TTC549 (cell line): ENCODE measurements around the gene NAA38.
"Not testable (repeated sequence)": the region's sequence is repeated elsewhere in the genome, so short reads cannot be mapped to it uniquely, and the experiment has no call there.

Experiments used
- FAIRE-seq: peaks from 2 replicates; lab custom pipeline; 2012; peaks lifted over from hg19 to GRCh38; lab: Jason Lieb, UNC

NAA38 gene

DNA sequence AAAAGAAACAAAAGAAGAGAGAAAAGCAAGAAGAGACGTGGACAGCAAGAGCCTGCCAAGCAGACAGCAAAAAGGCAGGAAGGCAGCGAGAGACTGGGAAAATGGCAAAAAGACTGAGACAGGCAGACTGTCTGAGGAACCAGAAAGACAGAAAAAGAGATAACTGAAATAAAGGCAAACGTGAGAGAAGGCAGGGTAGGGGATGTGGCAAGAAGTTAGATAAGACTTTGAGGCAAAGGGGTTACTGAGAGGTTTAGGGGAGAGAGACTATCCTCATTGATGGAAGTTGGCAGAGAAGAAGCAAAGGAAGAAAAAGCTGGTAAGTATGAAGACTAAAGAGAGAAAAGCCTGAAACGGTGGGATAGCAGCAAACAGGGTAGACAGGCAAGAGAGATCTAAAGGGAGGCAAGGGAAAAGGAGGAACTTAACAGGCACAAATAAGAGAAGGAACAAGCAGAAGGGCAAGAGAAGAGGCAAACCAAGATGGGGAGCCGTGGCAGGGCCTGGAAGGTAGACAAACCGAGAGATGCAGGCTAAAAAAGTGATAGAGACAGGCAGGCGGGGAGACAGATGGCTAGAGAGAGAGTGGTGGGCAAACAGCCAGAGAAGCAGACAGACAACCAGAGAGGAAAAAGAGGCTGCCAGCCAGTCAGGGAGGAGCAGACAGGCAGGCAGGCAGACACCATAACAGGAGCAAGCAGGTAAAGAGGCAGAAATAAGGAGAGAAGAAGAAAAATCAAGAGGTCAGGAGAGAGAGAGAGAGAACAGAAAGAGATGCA lies 24.1 kb upstream of the NAA38 start:
- FAIRE-seq: no peak

DNA sequence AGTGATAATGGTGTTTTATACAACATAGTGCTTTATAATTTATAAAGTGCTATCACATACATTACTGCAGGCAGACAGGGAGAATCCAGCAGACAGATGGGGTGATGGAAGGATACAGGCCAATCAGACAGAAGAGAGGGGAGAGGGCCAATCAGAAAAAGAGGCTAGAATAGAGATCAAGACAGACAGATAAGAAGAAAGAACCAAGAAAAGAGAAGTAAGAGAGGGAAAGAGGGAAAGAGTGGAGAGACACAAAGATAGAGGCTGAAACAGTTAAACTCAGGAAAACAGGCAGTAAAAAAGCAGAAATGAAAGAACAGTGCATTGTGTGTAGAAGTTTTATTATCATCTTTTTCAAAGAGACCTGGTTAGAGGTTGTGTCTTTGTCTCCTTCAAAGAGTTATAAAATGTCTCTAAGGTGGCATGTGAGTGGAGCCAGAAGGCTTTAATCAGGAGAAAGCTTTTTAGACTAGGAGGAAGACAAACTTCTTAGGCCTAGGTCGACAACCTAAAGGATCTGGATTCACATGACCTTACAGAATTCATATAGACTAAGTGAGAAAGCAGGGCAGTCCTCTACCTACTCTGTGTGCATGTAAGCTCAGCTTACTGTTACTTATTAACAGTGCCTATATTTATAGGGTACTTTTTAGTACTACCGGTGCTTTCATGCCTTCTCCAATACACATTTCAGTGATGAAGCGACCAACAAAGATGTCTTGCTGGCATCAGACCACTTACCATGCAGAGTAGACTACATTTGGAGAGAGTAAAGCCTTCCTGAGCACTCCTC lies 22.9 kb upstream of the NAA38 start:
- no peak for FAIRE-seq

GRCh38 chr17:7878234-7878633 lies 20.9 kb upstream of the NAA38 start:
- FAIRE-seq: no peak

- no peak for FAIRE-seq
These were observed 18.5 kb upstream of the NAA38 start for GRCh38 chr17:7875804-7876370.

GRCh38 chr17:7873051-7873450 lies 15.7 kb upstream of the NAA38 start:
- no peak for FAIRE-seq

DNA sequence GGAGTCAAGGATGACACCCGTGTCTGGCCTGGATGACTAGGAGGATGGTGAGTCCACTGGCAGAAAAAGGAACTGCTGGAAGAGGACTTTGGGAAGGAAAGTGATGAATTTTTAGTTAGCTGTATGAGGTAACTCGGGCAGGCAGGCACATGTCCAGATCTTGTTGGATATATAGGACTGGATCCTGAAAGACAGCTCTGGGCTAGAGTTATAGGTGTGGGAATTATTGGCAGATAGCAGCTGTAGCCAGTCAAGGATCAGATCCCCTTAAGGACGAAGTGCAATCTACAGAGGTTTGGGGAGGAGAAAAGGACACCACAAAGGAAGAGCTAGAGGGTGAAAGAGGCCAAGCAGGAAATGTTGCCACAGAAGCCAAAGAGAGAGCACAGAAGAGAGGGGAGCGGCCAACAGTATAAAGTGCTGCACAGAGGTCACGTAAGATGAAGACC lies 10.5 kb upstream of the NAA38 start:
- no peak for FAIRE-seq

GRCh38 chr17:7864995-7865650 lies 7.8 kb upstream of the NAA38 start:
- FAIRE-seq: no peak

DNA sequence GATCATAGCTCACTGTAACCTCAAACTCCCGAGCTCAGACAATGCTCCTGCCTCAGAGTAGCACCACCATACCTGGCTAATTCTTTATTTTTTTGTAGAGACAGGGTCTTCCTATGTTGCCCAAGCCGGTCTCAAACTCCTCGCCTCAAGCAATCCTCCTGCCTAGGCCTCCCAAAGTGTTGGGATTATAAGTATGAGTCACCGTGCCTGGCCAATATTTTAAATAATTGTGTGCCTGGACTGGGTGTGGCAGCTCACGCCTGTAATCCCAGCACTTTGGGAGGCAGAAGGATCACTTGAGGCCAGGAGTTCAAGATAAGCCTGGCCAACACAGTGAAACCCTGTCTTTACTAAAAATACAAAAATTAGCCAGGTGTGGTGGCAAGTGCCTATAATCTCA lies 7.0 kb upstream of the NAA38 start:
- FAIRE-seq: not testable (repeated sequence)

GRCh38 chr17:7862692-7863437 lies 5.5 kb upstream of the NAA38 start:
- no peak for FAIRE-seq

DNA sequence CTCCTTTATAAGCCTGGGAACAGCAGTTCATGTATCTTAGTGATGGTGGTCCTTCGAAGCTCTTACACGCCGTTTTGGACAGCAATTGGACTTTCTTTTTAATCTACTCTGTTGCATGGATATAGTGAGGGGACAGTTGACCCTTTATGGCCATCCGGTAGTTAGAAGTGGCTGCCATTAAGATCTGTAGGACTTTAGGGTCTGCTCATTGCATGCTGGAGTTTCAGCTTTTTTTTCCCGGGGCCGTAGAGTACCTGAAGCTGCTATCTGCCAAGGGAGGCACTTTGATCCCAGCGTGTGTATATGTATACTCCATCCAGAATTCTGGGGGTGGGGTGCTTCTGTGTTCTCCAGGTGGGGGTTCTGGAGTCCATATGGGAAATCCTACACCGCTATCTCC lies 1.7 kb upstream of the NAA38 start:
- FAIRE-seq: no peak

DNA sequence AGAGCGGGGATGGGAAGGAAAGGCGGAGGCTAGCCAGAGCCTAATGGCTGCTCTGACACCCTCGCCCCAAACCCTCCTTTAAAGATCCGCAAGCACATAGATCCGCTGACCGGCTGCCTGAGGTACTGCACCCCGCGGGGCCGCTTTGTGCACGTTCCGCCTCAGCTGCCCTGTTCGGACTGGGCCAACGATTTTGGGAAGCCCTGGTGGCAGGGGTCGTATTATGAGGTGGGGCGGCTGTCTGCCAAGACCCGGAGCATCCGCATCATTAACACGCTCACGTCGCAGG lies 1.1 kb upstream of the NAA38 start:
- FAIRE-seq: no peak

- FAIRE-seq: no peak
These were observed 558 bp upstream of the NAA38 start, which contains the start of gene CYB5D1 for GRCh38 chr17:7857713-7858521. Gene CYB5D1, plus strand, starts transcription at chr17:7858003. Its CDS starts 132 bp downstream, at chr17:7858135.

DNA sequence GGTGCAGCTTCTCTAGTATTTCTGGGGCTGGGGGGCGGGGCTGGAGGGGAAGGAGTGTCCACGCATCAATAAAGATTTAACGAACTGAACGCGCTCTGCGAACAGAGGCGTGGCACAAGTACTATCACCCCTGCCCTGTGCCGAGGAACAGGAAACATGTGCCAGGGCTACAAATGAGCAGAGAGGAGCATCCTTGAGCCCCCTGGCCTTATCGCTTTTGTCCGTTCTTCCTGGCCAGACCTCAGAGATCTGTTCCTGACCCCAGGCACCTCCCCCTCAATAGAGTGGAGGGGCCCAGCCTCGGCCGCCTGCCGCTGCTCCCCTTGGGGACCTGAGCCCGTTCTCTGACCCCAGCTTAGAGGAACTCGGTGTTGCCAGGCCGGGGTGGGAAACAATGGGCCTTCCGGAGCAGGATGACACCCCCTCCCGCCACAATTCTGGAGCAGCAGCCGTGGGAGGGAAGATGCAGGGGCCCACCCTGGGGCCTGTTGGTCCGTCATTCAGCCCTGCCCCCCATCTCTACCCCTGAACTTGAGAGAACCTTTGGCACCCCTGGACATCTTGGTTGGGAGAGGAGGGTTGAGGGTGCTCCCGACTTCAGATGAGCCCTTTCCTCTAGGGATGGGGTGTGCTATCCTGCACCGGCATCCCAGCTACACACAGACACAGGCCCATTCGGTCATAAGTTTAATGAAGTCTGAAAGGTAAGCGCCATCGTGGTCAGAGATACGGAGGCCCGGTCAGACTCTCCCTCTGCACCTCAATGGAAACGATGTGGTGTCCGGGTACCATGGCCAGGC lies 1.1 kb downstream of the NAA38 start:
- FAIRE-seq: no peak

DNA sequence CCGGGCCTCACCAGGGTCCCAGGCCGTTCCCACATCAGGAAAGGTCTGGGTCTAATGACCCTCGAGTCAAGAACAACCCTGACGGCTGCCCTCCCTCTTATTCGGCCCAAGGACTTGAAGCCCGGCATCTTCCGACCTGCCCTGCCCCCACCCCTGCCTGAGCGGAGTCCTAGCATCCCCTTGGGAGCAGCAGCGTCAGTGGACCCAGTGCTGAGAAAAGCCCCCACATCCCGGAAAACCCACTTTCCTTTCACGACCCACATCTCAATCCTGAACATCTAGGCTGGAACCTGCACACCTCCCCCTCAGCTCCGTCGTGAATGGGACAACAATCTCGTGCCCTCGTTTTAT lies 1.7 kb downstream of the NAA38 start:
- no peak for FAIRE-seq

GRCh38 chr17:7854851-7855659 lies 2.3 kb downstream of the NAA38 start, which contains the start of gene TMEM88:
Gene TMEM88, plus strand, starts transcription at chr17:7855066. Its CDS starts 9 bp downstream, at chr17:7855075.
- no peak for FAIRE-seq

GRCh38 chr17:7854078-7854777 lies 3.1 kb downstream of the NAA38 start:
- FAIRE-seq: no peak

GRCh38 chr17:7853691-7854038 lies 3.7 kb downstream of the NAA38 start:
- FAIRE-seq: no peak

- no peak for FAIRE-seq
These were observed 4.3 kb downstream of the NAA38 start for GRCh38 chr17:7852919-7853690.
